Lower leg skin (tissue), 3 donors: ENCODE data around the gene OOSP3.

Source experiments
- CTCF ChIP-seq, 3 donors: fragments of 450-650 bp; IDR thresholded peaks; one replicate each; pipeline ENCODE4 v1.5.1; 2016; ENCODE audit warnings: antibody characterized with exemption in 3 of 3, mild to moderate bottlenecking in 3 of 3, moderate library complexity in 2 of 3
- POLR2A ChIP-seq, 2 donors: fragments of 450-650 bp; IDR thresholded peaks; one replicate each; pipeline ENCODE4 v1.6.1; 2016 to 2017; ENCODE audit warnings: antibody characterized with exemption in 2 of 2, mild to moderate bottlenecking in 1 of 2, moderate library complexity in 1 of 2

- no peak for TF ChIP-seq CTCF (IDR thresholded peaks at IDR 0.05)
- no peak for TF ChIP-seq POLR2A (IDR thresholded peaks at IDR 0.05)
Measured at GRCh38 chr11:59854871-59855270, 23.7 kb upstream of the OOSP3 start.
